PFSK-1 (cell line): ENCODE data around the gene RDH12.

Experiments
- POLR2AphosphoS5 ChIP-seq: IDR thresholded peaks from 2 replicates; pipeline ENCODE4 v1.6.1; 2012; ENCODE audit warnings: low read depth, mild to moderate bottlenecking, control low read depth, low read length, moderate library complexity
- SIN3A ChIP-seq: IDR thresholded peaks from 2 replicates; pipeline ENCODE4 v1.6.1; 2012; ENCODE audit warnings: mild to moderate bottlenecking, low read length, moderate library complexity, borderline replicate concordance; ENCODE audit not compliant: insufficient read depth
- TAF1 ChIP-seq: IDR thresholded peaks from 2 replicates; pipeline ENCODE4 v1.6.1; 2012; ENCODE audit warnings: low read length, control low read depth, borderline replicate concordance; ENCODE audit not compliant: insufficient read depth
- TF ChIP-seq, protein P1 (sequence below), 2 experiments: IDR thresholded peaks; 2 replicates each; pipeline versions ENCODE4 v1.6.1 to v1.8.0; 2011 to 2012; ENCODE audit warnings: low read depth in 2 of 2, low read length in 2 of 2, control low read depth in 1 of 2, inconsistent platforms in 1 of 2, mild to moderate bottlenecking in 1 of 2, moderate library complexity in 1 of 2; ENCODE audit not compliant: insufficient read depth in 1 of 2

- TF ChIP-seq POLR2AphosphoS5 (no peak), SIN3A (no peak), TAF1 (no peak)
- TF ChIP-seq, protein P1, sequence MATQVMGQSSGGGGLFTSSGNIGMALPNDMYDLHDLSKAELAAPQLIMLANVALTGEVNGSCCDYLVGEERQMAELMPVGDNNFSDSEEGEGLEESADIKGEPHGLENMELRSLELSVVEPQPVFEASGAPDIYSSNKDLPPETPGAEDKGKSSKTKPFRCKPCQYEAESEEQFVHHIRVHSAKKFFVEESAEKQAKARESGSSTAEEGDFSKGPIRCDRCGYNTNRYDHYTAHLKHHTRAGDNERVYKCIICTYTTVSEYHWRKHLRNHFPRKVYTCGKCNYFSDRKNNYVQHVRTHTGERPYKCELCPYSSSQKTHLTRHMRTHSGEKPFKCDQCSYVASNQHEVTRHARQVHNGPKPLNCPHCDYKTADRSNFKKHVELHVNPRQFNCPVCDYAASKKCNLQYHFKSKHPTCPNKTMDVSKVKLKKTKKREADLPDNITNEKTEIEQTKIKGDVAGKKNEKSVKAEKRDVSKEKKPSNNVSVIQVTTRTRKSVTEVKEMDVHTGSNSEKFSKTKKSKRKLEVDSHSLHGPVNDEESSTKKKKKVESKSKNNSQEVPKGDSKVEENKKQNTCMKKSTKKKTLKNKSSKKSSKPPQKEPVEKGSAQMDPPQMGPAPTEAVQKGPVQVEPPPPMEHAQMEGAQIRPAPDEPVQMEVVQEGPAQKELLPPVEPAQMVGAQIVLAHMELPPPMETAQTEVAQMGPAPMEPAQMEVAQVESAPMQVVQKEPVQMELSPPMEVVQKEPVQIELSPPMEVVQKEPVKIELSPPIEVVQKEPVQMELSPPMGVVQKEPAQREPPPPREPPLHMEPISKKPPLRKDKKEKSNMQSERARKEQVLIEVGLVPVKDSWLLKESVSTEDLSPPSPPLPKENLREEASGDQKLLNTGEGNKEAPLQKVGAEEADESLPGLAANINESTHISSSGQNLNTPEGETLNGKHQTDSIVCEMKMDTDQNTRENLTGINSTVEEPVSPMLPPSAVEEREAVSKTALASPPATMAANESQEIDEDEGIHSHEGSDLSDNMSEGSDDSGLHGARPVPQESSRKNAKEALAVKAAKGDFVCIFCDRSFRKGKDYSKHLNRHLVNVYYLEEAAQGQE (IDR thresholded peaks at IDR 0.05; ENCODE audit: insufficient read depth in 1 of 2, low read depth in 2 of 2, low read length in 2 of 2), result no peak
Measured at GRCh38 chr14:67757175-67757574, 55.5 kb downstream of the RDH12 start.
